SK-N-MC (cell line): ENCODE data around the gene RSF1.

Source experiments
- EZH2 ChIP-seq: fragments of 200-600 bp; sonication (generic); IDR thresholded peaks from one replicate; pipeline ENCODE4 v1.6.1; 2017; ENCODE audit warnings: antibody characterized with exemption
- POLR2AphosphoS5 ChIP-seq: IDR thresholded peaks from 2 replicates; pipeline ENCODE4 v1.6.1; 2012; ENCODE audit warnings: mild to moderate bottlenecking, low read depth, low read length, borderline replicate concordance

GRCh38 chr11:77660947-77661346, 159.6 kb downstream of the RSF1 start:
- TF ChIP-seq POLR2AphosphoS5 (no peak), EZH2 (no peak)
